NCI-H69 (cell line): ENCODE measurements around the gene SDHAF1.

Experiments used
- DNase-seq: peaks from one replicate; lab custom pipeline; 2025; lab: John Stamatoyannopoulos, UW

The SDHAF1 gene

GRCh38 chr19:35986664-35987570 lies 8.1 kb upstream of the SDHAF1 start:
- DNase-seq = peak; percentile 91

- DNase-seq = no peak
These were observed 7.5 kb upstream of the SDHAF1 start for GRCh38 chr19:35987571-35987896.

DNA sequence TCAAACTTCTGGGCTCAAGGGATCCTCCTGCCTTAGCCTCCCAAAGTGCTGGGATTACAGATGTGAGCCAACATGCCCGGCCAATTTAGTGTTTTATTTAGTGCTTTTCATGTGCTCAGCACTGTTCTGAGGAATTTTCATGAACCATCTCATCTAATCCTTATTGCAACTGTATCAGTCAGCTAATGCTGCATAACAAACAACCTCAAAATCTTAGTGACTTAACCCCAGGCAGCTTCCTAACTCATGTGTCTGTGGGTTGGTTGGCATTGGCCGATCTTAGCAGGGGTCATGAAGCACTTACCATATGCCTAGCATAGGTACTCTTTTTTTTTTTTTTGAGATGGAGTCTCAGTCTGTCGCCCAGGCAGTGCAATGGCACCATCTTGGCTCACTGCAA lies 6.2 kb upstream of the SDHAF1 start:
- no peak for DNase-seq

DNA sequence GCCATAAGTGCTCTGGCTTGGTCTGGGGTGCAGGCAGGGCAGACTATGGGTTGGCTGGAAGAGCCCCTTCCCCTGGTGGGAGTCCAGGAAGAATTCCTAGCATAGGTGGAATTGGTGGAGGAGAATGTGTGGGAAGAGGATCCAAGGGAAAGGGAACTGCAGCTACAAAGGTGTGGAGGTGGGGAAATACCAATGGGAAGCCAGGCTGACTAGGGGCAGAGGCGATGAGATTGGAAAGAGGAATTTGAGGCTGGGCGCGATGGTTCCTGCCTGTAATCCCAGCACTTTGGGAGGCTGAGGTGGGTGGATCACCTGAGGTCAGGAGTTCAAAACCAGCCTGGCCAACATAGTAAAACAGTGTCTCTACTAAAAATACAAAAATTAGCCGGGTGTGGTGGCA lies 4.8 kb upstream of the SDHAF1 start:
- DNase-seq = no peak

GRCh38 chr19:35990771-35991730 lies 3.9 kb upstream of the SDHAF1 start:
- DNase-seq = peak; percentile 10

DNA sequence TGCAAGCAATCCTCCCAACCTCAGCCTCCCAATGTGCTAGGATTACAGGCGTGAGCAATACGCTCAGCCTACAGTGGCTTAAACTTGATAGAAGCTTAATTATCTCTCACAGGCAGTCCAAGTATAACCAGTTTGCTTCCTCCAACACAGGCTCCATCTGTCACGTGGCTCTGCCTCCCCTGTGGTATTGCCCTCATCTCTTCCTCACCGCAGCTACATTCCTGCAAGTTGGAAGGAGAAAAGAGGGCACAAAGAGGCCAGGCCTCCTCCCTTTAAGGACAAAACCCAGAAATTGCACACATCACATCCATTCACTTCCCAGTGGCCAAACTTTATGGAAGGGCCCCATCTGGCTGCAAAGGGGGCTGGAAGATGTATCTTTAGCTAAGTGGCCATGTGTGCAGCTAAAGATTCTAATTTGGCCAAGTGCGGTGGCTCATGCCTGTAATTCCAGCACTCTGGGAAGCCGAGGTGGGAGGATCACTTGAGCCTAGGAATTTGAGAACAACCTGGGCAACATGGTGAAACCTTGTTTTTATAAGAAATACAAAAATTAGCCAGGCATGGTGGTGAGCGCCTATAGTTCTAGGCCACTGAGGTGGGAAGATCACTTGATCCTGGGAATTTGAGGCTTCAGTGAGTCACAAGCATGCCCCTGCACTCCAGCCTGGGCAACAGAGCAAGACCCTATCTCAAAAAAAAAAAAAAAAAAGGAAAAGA lies 3.1 kb upstream of the SDHAF1 start:
- DNase-seq = peak; percentile 17

DNA sequence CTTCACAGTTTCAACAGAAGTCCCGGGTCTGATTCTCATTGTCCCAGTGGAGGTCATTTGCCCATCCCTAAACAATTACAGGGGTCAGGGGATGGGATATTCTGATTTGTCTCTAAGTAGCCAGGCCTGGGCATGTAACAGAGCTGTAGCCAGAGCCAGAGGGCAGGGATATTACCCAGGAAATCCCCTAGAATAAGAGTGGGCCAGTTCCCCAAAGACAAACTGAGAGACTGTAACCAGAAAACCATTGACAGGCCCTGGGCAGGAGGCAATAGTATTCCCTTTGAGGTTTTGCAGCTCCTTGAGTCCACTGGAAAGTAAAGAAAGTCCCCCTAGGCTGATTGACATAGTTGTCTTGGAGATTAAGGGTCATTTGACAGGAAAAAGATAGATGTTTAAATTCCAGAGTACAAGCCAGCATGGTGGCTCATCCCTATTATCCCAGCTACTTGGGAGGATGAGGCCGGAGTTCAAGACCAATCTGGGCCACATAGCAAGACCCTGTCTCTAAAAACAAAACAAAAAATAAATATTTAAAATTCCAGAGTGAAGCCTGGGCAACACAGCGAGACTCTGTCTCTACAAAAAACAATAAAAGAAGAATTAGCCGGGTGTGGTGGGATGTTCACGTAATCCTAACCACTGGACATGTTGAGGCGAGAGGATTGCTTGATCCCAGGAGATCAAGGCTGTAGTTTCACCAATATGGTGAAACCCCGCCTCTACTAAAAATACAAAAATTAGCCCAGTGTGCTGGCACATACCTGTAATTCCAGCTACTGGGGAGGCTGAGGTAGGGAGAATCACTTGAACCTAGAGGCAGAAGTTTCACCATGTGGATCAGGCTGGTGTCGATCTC lies 1.9 kb upstream of the SDHAF1 start:
- DNase-seq = no peak

DNA sequence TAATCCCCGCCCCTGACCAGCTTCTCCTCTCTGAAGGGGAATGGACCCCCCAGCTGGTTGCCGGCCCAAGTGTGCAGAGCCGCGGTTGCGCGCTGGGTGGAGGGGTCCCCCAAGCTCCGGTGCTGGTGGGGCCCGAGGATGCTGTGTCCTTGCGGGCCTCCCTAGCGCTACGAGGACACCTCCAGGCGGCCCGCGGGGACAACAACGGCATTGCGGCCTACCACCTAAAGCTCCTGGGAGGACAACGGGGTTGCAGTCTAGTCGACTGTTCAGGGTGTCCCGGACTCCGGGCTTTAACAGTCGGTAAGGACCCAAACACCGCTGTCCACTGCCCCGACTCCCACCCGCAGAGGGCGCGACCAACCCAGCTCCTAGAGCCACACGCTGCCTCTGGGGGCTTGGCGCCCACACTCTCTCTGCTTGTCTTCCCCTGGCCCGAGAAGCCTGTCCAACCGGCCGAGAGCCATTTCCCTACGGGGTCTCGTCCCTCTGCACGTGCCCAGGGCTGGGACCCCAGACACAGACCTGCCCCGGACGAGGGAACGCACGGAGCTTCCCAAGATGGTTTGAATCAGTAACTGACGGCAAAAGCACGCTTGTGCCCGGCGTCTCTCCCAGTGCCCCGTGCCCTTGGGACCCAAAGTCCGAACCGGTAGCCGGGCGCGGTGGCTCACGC lies 927 bp upstream of the SDHAF1 start:
- peak; percentile 16 for DNase-seq

GRCh38 chr19:35996777-35997176 lies 1.8 kb downstream of the SDHAF1 start:
- no peak for DNase-seq

- no peak for DNase-seq
These were observed 6.6 kb downstream of the SDHAF1 start for GRCh38 chr19:36001605-36002004.

- DNase-seq = no peak
These were observed 8.3 kb downstream of the SDHAF1 start for GRCh38 chr19:36003284-36003683.

DNA sequence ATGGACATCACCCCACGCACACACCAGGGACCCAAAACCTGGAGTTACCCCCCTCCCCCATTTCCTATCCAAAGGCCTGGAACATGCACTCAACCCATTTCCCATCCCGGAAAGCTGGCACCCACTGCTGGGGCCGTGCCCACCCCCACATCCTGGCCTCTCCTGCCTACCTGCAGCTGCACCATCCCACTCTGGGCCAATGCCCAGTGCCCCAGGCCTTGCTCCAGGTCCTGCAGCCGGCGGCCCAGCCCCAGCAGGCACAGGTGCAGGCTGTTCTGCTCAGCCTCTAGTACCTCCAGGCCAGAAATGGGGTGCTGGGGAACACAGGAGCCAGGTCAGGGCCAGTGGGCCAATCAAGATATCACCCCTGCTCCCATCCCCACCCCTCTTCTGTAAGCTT lies 12.0 kb downstream of the SDHAF1 start:
- DNase-seq = no peak

DNA sequence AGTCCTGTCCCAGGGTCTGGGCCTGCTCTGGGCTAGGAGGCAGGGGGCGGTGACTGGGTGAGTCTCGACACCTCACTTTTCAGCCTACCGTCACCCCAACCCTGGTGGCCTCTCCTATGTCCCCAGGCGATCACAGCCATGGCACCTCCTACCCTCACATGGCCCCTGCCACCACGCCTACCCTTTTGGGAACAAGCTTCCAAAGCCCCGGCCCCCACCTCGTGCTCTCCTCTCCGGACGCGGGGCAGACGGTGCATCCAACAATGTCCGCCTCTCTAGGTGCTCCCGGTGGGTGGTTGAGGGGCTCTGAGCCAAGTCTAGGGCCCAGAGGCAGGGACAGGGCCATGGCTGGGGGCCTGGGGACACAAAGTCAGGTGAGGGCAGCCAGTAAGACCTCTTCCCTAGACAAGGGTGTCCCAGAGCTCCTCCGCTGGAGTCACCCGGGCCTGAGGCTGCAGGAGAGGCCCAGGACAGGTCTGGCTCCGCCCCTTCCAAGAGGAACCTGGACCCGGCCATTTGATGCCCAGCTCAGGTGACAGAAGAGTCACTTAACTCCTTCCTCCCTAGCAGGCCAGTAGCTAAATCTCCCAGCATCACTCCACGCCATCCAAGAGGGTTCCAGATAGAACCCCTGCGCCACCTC lies 13.5 kb downstream of the SDHAF1 start, which contains the start of gene SYNE4:
TSS of gene SYNE4 (minus strand) at position 478 of the 643 bp plus-strand sequence. CDS start at position 346, 132 bp downstream.
- DNase-seq = no peak

DNA sequence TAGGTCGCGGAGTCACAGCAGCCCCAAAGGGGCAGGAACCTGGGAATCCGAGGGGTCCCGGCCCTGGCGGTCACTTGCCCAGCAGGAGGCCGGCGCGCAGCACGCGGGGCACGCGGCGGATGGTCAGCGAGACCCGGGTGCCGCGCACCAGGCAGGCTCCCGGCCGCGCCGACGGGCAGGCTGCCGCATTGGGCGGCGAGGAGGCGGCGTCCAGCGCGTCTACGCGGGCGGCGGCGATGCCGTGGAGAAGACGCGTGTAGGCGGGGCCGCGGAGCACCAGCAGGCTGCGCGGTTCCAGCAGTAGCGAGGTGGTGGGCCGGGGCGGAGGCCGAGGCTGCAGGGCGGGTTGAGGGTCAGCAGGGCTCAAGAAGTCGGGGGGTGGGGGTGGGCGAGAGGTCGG lies 14.2 kb downstream of the SDHAF1 start:
- DNase-seq = peak; percentile 83

DNA sequence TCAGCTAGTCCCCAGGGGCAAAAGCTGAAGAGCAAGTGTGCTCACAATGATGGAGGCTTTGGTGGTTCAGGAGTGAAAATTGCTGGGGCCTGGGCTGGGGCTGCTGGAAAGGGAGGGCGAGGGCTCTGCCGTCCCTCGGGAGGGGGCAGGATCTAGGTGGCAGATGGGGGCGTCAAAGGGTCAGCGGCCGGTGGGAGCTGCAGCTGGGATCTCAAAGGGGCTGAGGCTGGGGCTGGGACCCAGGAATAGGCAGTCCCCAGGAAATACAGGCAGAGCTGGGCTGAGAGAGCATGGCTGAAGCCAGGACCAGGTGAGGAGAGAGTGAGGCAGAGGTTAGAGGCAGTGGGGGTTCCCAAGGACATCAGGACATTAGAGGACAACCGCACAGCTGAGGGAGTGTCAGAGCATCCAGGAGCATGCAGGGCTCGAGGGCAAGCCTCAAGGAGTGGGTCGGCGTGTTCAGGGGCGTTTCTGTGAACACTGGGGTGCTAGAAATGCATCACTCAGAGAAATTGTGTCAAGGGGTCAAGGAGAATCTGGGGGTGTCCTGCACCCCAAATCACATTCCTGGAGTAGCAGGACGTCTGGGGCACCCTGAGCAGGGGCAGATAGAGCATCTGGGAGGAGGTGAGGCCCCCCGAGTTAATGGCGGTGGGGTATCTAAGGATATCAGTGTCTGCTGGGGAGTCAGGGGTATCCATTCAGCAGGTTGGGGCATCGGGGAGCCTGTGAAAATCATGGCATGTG lies 14.8 kb downstream of the SDHAF1 start:
- DNase-seq = no peak

DNA sequence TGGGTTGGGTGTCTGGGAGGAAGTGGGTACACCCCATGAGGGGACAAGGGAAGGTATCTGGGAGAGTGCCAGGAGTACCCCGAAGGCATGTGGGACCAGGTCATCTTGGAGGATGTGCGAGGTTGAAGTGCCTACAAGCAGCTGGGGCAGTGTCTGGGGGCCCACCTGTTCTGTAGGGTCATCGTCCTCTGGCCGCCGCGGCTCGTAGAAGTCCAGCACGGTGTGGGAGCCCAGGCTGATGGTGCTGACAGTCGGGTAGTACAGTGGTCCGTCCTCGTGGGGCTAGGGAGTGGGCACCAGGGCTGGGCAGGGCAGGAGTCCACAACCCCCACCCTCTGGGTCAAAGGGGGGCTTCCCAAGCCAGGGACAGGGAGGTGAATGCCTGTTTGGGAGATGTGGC lies 15.4 kb downstream of the SDHAF1 start:
- DNase-seq = no peak

- DNase-seq = no peak
These were observed 18.5 kb downstream of the SDHAF1 start for GRCh38 chr19:36013280-36014011.
